ENCODE data around the gene FLG2. TPM values are rescaled to one million over a fixed set of nuclear protein-coding genes. Genes with fewer than 3 reads are reported as not detected.
A peak's percentile ranks its signal among the peaks of the same experiment; 100 is the strongest.

Gene FLG2
- total RNA-seq = not detected
- long read RNA-seq = 0 reads

DNA sequence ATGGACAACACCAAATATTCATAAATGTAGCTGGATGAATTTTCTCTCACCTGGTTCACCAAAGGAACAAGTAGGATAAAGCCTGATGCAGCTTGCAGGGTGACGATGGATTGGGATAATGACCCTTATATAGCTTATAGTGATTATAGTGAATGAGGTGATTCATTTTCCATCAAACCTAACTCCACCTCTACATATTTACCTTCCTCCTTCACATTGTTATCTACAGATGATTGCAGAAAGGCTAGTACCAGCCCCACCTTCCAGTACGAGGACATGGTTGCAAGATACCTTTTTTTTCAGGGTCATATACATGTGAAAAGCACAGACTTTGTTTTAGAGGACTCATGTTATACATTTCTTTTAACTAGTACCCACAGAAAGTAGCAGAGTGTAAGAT, at the start of gene FLG2:
TSS of gene FLG2 (minus strand) at position 101 of the 400 bp plus-strand sequence. CDS start 1,122 bp downstream, outside the sequence.
- Histone ChIP-seq H3K27me3 (ENCODE audit: low read depth) (no peaks in the 10 kb centered on the region), H3K4me3 (no peak within 1 kb of the TSS), H3K9me3 (no peaks in the 10 kb centered on the region), H3K36me3 (no peaks in the 10 kb centered on the region), H3K27ac (no peak within 1 kb of the TSS), H3K4me1 (no peaks in the 10 kb centered on the region)
- ATAC-seq (no peak), DNase-seq (no peak)
- intact Hi-C loops (cut with DNase I) = no loop called here
- TF ChIP-seq, protein P1, sequence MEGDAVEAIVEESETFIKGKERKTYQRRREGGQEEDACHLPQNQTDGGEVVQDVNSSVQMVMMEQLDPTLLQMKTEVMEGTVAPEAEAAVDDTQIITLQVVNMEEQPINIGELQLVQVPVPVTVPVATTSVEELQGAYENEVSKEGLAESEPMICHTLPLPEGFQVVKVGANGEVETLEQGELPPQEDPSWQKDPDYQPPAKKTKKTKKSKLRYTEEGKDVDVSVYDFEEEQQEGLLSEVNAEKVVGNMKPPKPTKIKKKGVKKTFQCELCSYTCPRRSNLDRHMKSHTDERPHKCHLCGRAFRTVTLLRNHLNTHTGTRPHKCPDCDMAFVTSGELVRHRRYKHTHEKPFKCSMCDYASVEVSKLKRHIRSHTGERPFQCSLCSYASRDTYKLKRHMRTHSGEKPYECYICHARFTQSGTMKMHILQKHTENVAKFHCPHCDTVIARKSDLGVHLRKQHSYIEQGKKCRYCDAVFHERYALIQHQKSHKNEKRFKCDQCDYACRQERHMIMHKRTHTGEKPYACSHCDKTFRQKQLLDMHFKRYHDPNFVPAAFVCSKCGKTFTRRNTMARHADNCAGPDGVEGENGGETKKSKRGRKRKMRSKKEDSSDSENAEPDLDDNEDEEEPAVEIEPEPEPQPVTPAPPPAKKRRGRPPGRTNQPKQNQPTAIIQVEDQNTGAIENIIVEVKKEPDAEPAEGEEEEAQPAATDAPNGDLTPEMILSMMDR (IDR thresholded peaks at IDR 0.05) = no peak

DNA sequence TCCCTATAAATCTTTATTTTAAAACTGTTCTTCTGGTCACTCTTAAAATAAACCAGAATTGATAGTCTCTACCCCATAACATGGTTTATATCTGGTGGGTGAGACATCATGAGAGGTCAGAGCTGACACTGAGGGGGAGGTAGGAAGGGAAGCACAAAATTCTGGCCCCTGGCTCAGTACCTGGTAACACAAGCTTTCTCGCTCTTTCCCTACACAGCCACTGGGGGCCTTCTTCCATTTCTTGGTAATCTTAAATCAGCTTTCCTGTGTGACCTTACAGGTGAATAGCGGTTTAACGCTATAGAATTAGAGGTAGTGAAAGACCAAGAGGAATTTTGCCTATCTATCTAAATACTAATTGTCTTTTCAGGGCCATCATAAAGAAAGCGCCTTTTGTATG, 48.9 kb upstream of the FLG2 start:
- ATAC-seq (no peak), DNase-seq (no peak)
- peaks cover 6% of the 10 kb centered on the region for H3K27me3 ChIP-seq (ENCODE audit: low read depth)
- H3K4me1 ChIP-seq = peaks cover 9% of the 10 kb centered on the region
- H3K36me3 ChIP-seq = no peaks in the 10 kb centered on the region
- no peak overlapping the region for H3K27ac ChIP-seq
- H3K4me3 ChIP-seq = no peak overlapping the region
- TF ChIP-seq, protein P1 (IDR thresholded peaks at IDR 0.05) = no peak
- intact Hi-C loops (cut with DNase I) = no loop called here
- H3K9me3 ChIP-seq = no peaks in the 10 kb centered on the region

DNA sequence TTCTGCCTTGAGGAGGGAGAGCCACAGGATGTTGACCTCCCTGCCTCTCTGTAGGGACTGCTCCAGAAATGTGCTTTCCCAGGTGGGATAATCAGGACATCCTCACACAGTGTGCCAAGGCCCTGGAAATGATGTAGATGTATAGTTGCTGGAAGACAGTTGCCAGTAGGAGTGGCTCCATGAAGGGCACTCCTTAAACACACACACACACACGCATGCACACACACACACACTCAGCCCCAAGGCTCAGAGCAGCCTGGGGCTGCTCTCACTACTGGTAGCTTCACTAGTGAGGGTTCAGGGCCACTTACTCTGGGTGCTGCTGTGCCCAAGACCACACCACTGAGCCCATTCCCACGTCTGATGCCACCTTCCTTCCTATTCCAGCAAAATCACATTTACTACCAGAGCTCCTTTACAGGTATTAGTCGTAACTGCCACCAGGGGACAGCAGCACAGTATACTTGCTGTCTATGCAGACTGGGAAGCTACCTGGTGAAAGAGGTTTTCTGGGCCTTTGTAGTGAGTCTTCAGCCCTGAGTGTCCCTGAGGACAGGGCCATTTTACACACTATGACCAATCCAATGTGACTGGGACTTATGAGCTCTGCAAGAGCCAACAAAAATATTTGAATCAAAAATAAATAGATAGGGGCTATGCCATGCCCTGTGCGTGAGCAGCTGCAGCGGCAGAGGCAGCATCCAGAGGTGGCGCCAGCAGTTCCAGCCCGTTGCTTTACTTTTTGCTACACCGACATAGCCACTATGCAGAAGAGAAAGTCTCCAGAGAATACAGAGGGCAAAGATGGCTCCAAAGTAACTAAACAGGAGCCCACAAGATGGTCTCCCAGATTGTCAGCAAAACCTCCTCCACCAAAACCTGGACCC, 39.2 kb upstream of the FLG2 start:
- DNase-seq (no peak), ATAC-seq (peak; percentile 30 to 37)
- no peaks in the 10 kb centered on the region for H3K4me1 ChIP-seq
- no peak overlapping the region for H3K27ac ChIP-seq
- no peak overlapping the region for H3K4me3 ChIP-seq
- no peaks in the 10 kb centered on the region for H3K9me3 ChIP-seq
- intact Hi-C loops (cut with DNase I) = no loop called here
- TF ChIP-seq, protein P1 (IDR thresholded peaks at IDR 0.05) = peak; percentile 39
- no peaks in the 10 kb centered on the region for H3K36me3 ChIP-seq
- H3K27me3 ChIP-seq (ENCODE audit: low read depth) = peaks cover 2% of the 10 kb centered on the region

DNA sequence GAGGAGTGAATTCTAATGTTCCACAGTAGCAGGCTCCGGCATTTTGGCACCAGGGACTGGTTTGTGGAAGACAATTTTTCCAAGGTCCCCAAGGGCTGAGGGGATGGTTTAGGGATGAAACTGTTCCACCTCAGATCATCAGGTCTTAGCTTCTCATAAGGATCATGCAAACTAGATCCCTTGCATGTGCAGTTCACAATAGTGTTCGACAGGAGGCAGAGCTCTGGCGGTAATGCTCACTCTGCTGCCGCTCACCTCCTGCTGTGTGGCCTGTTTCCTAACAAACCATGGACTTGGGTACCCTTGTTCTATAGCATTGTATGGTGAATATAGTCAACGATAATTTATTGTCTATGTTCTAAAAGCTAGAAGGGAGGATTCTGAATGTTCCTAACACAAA, 37.7 kb upstream of the FLG2 start:
- ATAC-seq (no peak), DNase-seq (no peak)
- Histone ChIP-seq H3K4me3 (no peak overlapping the region), H3K27ac (no peak overlapping the region), H3K27me3 (ENCODE audit: low read depth) (no peaks in the 10 kb centered on the region), H3K36me3 (no peaks in the 10 kb centered on the region), H3K9me3 (no peaks in the 10 kb centered on the region), H3K4me1 (no peaks in the 10 kb centered on the region)
- TF ChIP-seq, protein P1 (IDR thresholded peaks at IDR 0.05) = no peak
- intact Hi-C loops (cut with DNase I) = no loop called here

DNA sequence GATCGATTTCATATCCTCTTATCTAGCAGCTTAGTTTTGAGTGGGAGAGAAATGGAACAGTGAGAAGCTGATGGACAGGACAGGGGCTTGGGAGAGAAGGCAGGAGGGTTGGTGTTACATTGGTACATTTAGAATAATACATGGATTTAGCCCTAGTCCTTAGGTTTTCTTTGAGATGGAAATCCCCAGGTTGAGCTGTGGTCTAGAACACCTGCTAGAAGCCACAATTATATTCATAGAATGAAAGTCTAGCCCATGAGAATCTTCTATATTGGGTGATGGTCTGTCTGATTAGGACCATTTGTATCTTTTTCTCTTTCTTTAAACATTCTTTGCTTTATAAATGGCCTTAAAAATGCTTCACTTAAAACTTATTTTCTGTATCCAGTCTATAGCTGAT, 34.3 kb upstream of the FLG2 start:
- Histone ChIP-seq H3K9me3 (no peaks in the 10 kb centered on the region), H3K4me3 (no peak overlapping the region), H3K36me3 (no peaks in the 10 kb centered on the region), H3K27ac (no peak overlapping the region), H3K27me3 (ENCODE audit: low read depth) (no peaks in the 10 kb centered on the region), H3K4me1 (no peaks in the 10 kb centered on the region)
- DNase-seq = no peak
- intact Hi-C loops (cut with DNase I) = no loop called here
- TF ChIP-seq, protein P1 (IDR thresholded peaks at IDR 0.05) = no peak
- ATAC-seq = no peak

Data from lower lobe of right lung (tissue), 2 donors.